PFSK-1 (cell line): ENCODE data around the gene RHBG.

ENCODE experiments used
- POLR2AphosphoS5 ChIP-seq: IDR thresholded peaks from 2 replicates; pipeline ENCODE4 v1.6.1; 2012; ENCODE audit warnings: low read depth, mild to moderate bottlenecking, control low read depth, low read length, moderate library complexity
- REST ChIP-seq, 2 experiments: IDR thresholded peaks; 2 replicates each; pipeline versions ENCODE4 v1.6.1 to v1.8.0; 2011 to 2012; ENCODE audit warnings: low read depth in 2 of 2, low read length in 2 of 2, control low read depth in 1 of 2, inconsistent platforms in 1 of 2, mild to moderate bottlenecking in 1 of 2, moderate library complexity in 1 of 2; ENCODE audit not compliant: insufficient read depth in 1 of 2

DNA sequence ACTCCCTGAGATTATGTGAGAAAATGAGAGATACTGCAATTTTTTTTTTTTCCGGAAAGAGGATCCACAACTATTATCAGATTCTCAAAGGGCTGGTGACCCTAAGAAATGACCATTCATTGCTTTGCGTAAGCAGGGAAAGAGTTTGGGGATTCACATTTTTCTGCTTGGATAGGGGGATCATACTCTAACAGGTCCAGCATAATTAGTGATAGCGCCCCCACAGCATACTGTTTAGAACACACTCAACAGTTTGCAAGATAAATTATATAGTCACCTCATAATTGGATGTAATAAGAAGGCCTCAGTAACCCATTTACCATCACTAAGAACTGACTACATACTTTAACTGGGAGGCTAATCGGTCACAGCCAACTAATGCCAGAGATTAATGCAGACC, 32.8 kb upstream of the RHBG start:
- no peak for TF ChIP-seq REST (IDR thresholded peaks at IDR 0.05; ENCODE audit: insufficient read depth in 1 of 2, low read depth in 2 of 2, low read length in 2 of 2)
- no peak for TF ChIP-seq POLR2AphosphoS5
